Progenitor cell of endocrine pancreas (in vitro differentiated cells): ENCODE data around the gene SLC13A2. TPM values are rescaled to one million over a fixed set of nuclear protein-coding genes. Genes with fewer than 3 reads are reported as not detected.

Experiments
- DNase-seq: peaks from one replicate; pipeline ENCODE4 v3.0.0; 2021; ENCODE audit warnings: low spot score; ENCODE audit not compliant: unreplicated experiment
- H3K27ac Mint-ChIP-seq: 2 replicates; pipeline ENCODE4 v1.8.0; 2021; ENCODE audit warnings: mild to moderate bottlenecking, moderate library complexity, mixed read lengths
- H3K27me3 Mint-ChIP-seq: 2 replicates; pipeline ENCODE4 v1.8.0; 2021; ENCODE audit warnings: mixed read lengths
- H3K36me3 Mint-ChIP-seq: 2 replicates; pipeline ENCODE4 v1.8.0; 2022; ENCODE audit warnings: mixed read lengths; ENCODE audit not compliant: insufficient read depth
- H3K4me1 Mint-ChIP-seq: 2 replicates; pipeline ENCODE4 v1.8.0; 2021; ENCODE audit warnings: low read depth, mixed read lengths
- H3K4me3 Mint-ChIP-seq: 2 replicates; pipeline ENCODE4 v1.8.0; 2021; ENCODE audit warnings: low read depth, mild to moderate bottlenecking, moderate library complexity, mixed read lengths
- H3K9me3 Mint-ChIP-seq: 2 replicates; pipeline ENCODE4 v1.8.0; 2021; ENCODE audit warnings: low read depth, mixed read lengths
- total RNA-seq: library from RNA; stranded (reverse); gene quantifications from 2 replicates; pipeline ENCODE4 v1.2.1, GENCODE V29; 2021
- TF ChIP-seq, protein P1 (sequence below): fragments of 200-600 bp; sonication (generic); IDR thresholded peaks from one replicate; pipeline ENCODE4 v1.5.0; 2021; ENCODE audit warnings: antibody characterized with exemption, mild to moderate bottlenecking; ENCODE audit not compliant: unreplicated experiment

Gene SLC13A2
- total RNA-seq, 1 donor from 2014 or later = 0.31 TPM

GRCh38 chr17:28509789-28510188 is 36.3 kb downstream of the SLC13A2 start:
- TF ChIP-seq, protein P1, sequence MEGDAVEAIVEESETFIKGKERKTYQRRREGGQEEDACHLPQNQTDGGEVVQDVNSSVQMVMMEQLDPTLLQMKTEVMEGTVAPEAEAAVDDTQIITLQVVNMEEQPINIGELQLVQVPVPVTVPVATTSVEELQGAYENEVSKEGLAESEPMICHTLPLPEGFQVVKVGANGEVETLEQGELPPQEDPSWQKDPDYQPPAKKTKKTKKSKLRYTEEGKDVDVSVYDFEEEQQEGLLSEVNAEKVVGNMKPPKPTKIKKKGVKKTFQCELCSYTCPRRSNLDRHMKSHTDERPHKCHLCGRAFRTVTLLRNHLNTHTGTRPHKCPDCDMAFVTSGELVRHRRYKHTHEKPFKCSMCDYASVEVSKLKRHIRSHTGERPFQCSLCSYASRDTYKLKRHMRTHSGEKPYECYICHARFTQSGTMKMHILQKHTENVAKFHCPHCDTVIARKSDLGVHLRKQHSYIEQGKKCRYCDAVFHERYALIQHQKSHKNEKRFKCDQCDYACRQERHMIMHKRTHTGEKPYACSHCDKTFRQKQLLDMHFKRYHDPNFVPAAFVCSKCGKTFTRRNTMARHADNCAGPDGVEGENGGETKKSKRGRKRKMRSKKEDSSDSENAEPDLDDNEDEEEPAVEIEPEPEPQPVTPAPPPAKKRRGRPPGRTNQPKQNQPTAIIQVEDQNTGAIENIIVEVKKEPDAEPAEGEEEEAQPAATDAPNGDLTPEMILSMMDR = no peak
- no peak overlapping the region for H3K27ac Mint-ChIP-seq
- H3K9me3 Mint-ChIP-seq = no peaks in the 10 kb centered on the region
- no peak for DNase-seq
- H3K4me1 Mint-ChIP-seq = peaks cover 4% of the 10 kb centered on the region
- H3K4me3 Mint-ChIP-seq = no peak overlapping the region
- H3K27me3 Mint-ChIP-seq = peaks cover 49% of the 10 kb centered on the region
- no peaks in the 10 kb centered on the region for H3K36me3 Mint-ChIP-seq

DNA sequence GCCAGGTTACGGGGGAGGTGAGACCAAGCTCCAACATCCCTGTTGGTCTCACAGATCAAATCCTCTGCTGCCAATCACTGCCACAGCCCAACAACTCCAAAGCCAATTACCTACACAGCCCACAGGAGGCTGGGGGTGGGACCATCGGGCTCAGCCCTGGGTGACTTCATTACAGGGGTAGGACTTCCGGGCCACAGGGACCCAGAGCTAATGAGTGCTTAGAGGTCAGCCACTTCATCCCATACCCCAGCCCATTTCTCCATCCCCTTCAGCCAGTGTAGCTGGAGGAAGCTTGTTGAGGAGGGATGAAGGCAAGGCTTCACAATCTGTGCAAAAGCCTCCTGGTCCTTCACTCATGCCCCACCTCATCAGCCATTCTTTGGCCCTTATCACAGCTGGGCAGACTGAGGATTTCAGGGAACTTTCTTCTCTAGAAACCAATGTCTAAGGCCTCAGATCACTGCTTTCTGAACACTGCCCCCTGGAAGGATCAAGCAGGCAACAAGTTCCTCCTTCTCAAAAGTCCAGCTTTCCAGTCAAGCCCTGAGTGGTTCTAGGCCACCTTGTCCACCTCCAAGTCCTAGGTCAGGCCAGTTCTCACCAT is 38.5 kb downstream of the SLC13A2 start:
- TF ChIP-seq, protein P1 = no peak
- Mint-ChIP-seq H3K4me1 (no peaks in the 10 kb centered on the region), H3K9me3 (peaks cover 4% of the 10 kb centered on the region), H3K27ac (no peak overlapping the region), H3K4me3 (no peak overlapping the region), H3K36me3 (no peaks in the 10 kb centered on the region), H3K27me3 (peaks cover 38% of the 10 kb centered on the region)
- DNase-seq = no peak

GRCh38 chr17:28513476-28513875 is 40.0 kb downstream of the SLC13A2 start:
- H3K36me3 Mint-ChIP-seq = no peaks in the 10 kb centered on the region
- TF ChIP-seq, protein P1 = no peak
- no peak overlapping the region for H3K27ac Mint-ChIP-seq
- H3K9me3 Mint-ChIP-seq = peaks cover 4% of the 10 kb centered on the region
- peaks cover 34% of the 10 kb centered on the region for H3K27me3 Mint-ChIP-seq
- peaks cover 2% of the 10 kb centered on the region for H3K4me1 Mint-ChIP-seq
- no peak overlapping the region for H3K4me3 Mint-ChIP-seq
- DNase-seq = no peak

DNA sequence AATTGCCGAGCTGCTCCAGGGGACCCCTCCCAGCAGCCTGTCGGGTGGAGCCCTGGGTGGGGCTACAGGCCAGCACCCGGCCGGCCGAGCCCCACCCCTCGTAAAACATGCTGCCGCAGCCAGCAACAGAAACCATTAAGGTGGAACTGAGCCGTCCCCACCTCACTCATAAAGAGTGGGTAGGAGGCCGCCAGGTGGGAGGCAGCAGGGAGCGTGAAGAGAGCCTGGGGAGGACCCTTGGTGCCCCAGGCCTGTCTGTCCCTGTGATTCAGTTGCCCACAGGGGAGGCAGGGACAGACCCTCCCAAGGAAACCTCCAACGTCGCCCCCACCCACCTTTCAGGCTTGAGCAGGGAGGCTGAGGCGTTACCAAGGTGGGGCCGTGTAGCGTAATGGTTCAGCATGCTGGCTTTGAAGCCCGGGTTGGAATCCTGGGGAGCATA is 41.1 kb downstream of the SLC13A2 start:
- H3K27ac Mint-ChIP-seq = no peak overlapping the region

DNA sequence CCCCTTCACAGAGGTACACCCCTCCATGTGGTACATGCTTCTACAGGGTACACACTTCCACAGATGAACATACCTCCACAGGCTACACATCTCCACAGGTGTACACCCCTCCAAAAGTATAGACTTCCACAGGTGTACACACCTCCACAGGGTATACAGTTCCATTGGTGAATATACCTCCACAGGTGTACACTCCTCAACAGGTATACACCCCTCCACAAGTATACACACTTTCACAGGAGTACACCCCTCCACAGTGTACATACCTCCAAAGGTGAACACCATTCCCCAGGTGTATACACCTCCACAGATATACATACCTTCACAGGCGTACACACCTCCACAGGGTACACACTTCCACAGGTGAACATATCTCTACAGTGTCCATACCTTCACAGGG is 42.1 kb downstream of the SLC13A2 start:
- H3K4me3 Mint-ChIP-seq = no peak overlapping the region
- peaks cover 23% of the 10 kb centered on the region for H3K27me3 Mint-ChIP-seq
- peaks cover 2% of the 10 kb centered on the region for H3K4me1 Mint-ChIP-seq
- no peak for DNase-seq
- no peaks in the 10 kb centered on the region for H3K36me3 Mint-ChIP-seq
- TF ChIP-seq, protein P1 = no peak
- peaks cover 4% of the 10 kb centered on the region for H3K9me3 Mint-ChIP-seq
- peak overlapping the region; percentile 24 for H3K27ac Mint-ChIP-seq

More for the DNA sequence above, 41.1 kb downstream of the SLC13A2 start:
- Mint-ChIP-seq H3K4me3 (no peak overlapping the region), H3K4me1 (peaks cover 2% of the 10 kb centered on the region), H3K36me3 (no peaks in the 10 kb centered on the region), H3K9me3 (peaks cover 4% of the 10 kb centered on the region), H3K27me3 (peaks cover 31% of the 10 kb centered on the region)
- DNase-seq = no peak
- TF ChIP-seq, protein P1 = no peak
